Suprapubic skin (tissue), 4 donors: ENCODE results near the gene BANP. TPM values are rescaled to one million over a fixed set of nuclear protein-coding genes. Genes with fewer than 3 reads are reported as not detected.
"Not testable (repeated sequence)": the region's sequence is repeated elsewhere in the genome, so short reads cannot be mapped to it uniquely, and the experiment has no call there.

Source experiments
- DNase-seq, 2 donors: peaks; one replicate each; pipeline ENCODE4 v3.0.0-alpha.2; 2019; ENCODE audit warnings: low spot score in 2 of 2
- H3K27ac ChIP-seq: fragments of 200-600 bp; sonication (generic); one replicate; pipeline ENCODE4 v1.5.1; 2019
- H3K27me3 ChIP-seq: fragments of 200-600 bp; sonication (generic); one replicate; pipeline ENCODE4 v1.5.1; 2019
- H3K36me3 ChIP-seq: fragments of 200-600 bp; sonication (generic); one replicate; pipeline ENCODE4 v1.5.1; 2019
- H3K4me1 ChIP-seq: fragments of 200-600 bp; sonication (generic); one replicate; pipeline ENCODE4 v1.5.1; 2019
- H3K4me3 ChIP-seq: fragments of 200-600 bp; sonication (generic); one replicate; pipeline ENCODE4 v1.5.1; 2019; ENCODE audit warnings: mild to moderate bottlenecking
- H3K9me3 ChIP-seq: fragments of 200-600 bp; sonication (generic); one replicate; pipeline ENCODE4 v1.5.1; 2019
- CTCF ChIP-seq, 2 donors: fragments of 200-600 bp in 1 of 2; fragments of 450-650 bp in 1 of 2; sonication (generic) in 1 of 2; IDR thresholded peaks; one replicate each; pipeline ENCODE4 v1.5.1; 2016 to 2019; ENCODE audit warnings: antibody characterized with exemption in 2 of 2, mild to moderate bottlenecking in 1 of 2, moderate library complexity in 1 of 2
- EP300 ChIP-seq: sonication (generic); formaldehyde crosslinking; IDR thresholded peaks from one replicate; pipeline ENCODE4 v1.6.1; 2017; ENCODE audit warnings: antibody characterized with exemption
- POLR2A ChIP-seq, 2 donors: fragments of 450-650 bp; IDR thresholded peaks; one replicate each; pipeline ENCODE4 v1.6.1; 2017; ENCODE audit warnings: antibody characterized with exemption in 2 of 2, mild to moderate bottlenecking in 2 of 2, moderate library complexity in 2 of 2
- POLR2AphosphoS5 ChIP-seq, 3 donors: sonication (generic); formaldehyde crosslinking; IDR thresholded peaks; one replicate each; pipeline ENCODE4 v1.6.1; 2017; ENCODE audit warnings: antibody characterized with exemption in 3 of 3
- WGBS: methylation state at CpG from one replicate; pipeline ENCODE4 v1.1.5; 2018; 5-methylcytosine and 5-hydroxymethylcytosine counted together
- total RNA-seq, 4 donors: library from RNA; depleted of rRNA; stranded (reverse); fragments of >200 nt; gene quantifications; one replicate each; pipeline ENCODE4 v1.1.0, GENCODE V29; 2016

Gene BANP
- total RNA-seq, 4 donors from 2014 or later = 24.9 to 40.1 (median 26.5) TPM

GRCh38 chr16:87936375-87937230 is 14.6 kb upstream of the BANP start, which contains the start of gene CA5A:
TSS of gene CA5A (minus strand) at chr16:87936529. CDS start at chr16:87936450, 79 bp downstream.
- no peaks in the 10 kb centered on the region for H3K4me1 ChIP-seq
- H3K27ac ChIP-seq = no peak within 1 kb of the TSS
- no peaks in the 10 kb centered on the region for H3K9me3 ChIP-seq
- 77% methylated on average over 15 of the region's 15 CpGs for WGBS
- no peaks in the 10 kb centered on the region for H3K36me3 ChIP-seq
- H3K4me3 ChIP-seq = no peak within 1 kb of the TSS
- no peak for DNase-seq
- TF ChIP-seq POLR2AphosphoS5 (IDR thresholded peaks at IDR 0.05) = no peak
- TF ChIP-seq CTCF (IDR thresholded peaks at IDR 0.05) = no peak
- TF ChIP-seq EP300 = no peak
- no peak for TF ChIP-seq POLR2A (IDR thresholded peaks at IDR 0.05)
- peaks cover 2% of the 10 kb centered on the region for H3K27me3 ChIP-seq

GRCh38 chr16:87937231-87937542 is 14.0 kb upstream of the BANP start:
- H3K36me3 ChIP-seq, H3K9me3 ChIP-seq, H3K4me3 ChIP-seq, H3K27ac ChIP-seq, H3K27me3 ChIP-seq, DNase-seq, H3K4me1 ChIP-seq: not testable (repeated sequence)
- WGBS = 89% methylated on average over 7 of the region's 7 CpGs

GRCh38 chr16:87938412-87938949 is 12.8 kb upstream of the BANP start:
- WGBS = 95% methylated on average over 4 of the region's 4 CpGs
- H3K4me1 ChIP-seq = no peaks in the 10 kb centered on the region
- H3K36me3 ChIP-seq = no peaks in the 10 kb centered on the region
- no peak overlapping the region for H3K4me3 ChIP-seq
- no peaks in the 10 kb centered on the region for H3K27me3 ChIP-seq
- H3K27ac ChIP-seq = no peak overlapping the region
- DNase-seq = no peak
- no peaks in the 10 kb centered on the region for H3K9me3 ChIP-seq
- TF ChIP-seq POLR2A (IDR thresholded peaks at IDR 0.05) (no peak), POLR2AphosphoS5 (IDR thresholded peaks at IDR 0.05) (no peak), CTCF (IDR thresholded peaks at IDR 0.05) (no peak), EP300 (no peak)

DNA sequence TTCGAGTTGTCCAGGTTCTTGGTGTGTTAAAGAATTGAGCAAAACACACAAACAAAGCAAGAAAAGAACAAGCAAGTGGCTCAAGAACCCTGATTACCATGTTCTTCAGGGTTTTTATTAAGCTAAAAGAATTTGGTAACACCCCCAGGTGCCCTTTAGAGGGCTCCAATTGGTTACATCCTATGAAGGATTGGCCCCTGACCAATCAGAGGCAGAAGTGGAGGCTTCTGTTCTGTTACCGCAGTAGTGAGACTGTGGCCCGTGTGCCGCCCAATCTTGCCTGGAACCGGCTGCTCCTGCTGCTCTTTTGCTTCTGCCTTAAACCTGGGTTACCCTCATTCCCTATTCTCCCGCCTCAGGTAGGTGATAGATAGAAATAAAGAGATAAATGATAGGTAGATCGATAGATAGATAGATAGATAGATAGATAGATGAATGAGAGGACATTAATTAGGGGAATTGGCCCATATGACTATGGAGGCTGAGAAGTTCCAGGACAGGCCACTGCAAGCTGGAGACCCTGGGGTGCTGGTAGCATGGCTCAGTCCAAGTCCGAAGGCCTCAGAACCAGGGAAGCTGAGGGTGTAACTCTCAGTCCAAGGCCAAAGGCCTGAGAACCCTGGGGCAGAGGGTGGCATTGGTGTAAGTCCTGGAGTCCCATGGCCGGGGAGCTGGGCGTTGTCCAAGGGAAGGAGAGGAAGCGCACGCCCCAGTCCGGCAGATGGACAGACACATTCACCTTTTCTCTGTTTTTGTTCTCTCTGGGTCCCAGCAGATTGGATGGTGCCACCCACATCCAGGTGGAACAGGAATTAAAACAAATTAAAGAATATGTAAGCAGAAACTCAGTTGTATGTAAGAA is 11.4 kb upstream of the BANP start:
- Histone ChIP-seq H3K36me3 (no peaks in the 10 kb centered on the region), H3K27ac (no peak overlapping the region), H3K4me3 (no peak overlapping the region), H3K9me3 (no peaks in the 10 kb centered on the region), H3K4me1 (no peaks in the 10 kb centered on the region), H3K27me3 (no peaks in the 10 kb centered on the region)
- no peak for TF ChIP-seq EP300
- TF ChIP-seq POLR2A (IDR thresholded peaks at IDR 0.05) = no peak
- TF ChIP-seq POLR2AphosphoS5 (IDR thresholded peaks at IDR 0.05) = no peak
- TF ChIP-seq CTCF (IDR thresholded peaks at IDR 0.05) = no peak
- 94% methylated on average over 13 of the region's 13 CpGs for WGBS
- no peak for DNase-seq

DNA sequence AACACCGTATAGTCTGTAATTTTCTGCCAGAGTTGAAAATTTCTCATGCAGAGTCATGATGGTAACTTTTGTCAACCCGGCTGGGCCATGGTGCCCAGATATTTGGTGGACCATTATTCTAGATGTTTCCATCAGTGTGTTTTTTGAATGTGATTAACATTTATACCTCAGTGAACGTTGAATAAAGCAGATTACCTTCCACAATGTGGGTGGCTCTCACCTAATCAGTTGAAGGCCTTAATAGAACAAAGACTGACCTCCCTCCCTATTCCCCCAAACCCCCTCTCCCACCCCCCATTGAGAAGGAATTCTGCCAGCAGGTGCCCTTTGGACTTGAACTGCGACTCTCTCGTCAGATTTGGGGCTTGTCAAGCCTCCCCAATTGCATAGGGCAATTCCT is 8.6 kb upstream of the BANP start:
- peaks cover 11% of the 10 kb centered on the region for H3K4me1 ChIP-seq
- H3K27ac ChIP-seq = no peak overlapping the region
- WGBS = 89% methylated on average over 5 of the region's 5 CpGs
- no peak overlapping the region for H3K4me3 ChIP-seq
- no peak for TF ChIP-seq POLR2A (IDR thresholded peaks at IDR 0.05)
- TF ChIP-seq POLR2AphosphoS5 (IDR thresholded peaks at IDR 0.05) = no peak
- no peak for TF ChIP-seq EP300
- TF ChIP-seq CTCF (IDR thresholded peaks at IDR 0.05) = no peak
- DNase-seq = no peak
- H3K27me3 ChIP-seq = no peaks in the 10 kb centered on the region
- H3K36me3 ChIP-seq = no peaks in the 10 kb centered on the region
- H3K9me3 ChIP-seq = no peaks in the 10 kb centered on the region
